Activated T-cell treated with anti-CD3 and anti-CD28 coated beads, Interleukin-2, amount 50 U/mL, for 24 hours (primary cell): ENCODE measurements around the gene LASP1.
"Not testable (repeated sequence)": the region's sequence is repeated elsewhere in the genome, so short reads cannot be mapped to it uniquely, and the experiment has no call there.

Experiments
- DNase-seq: peaks from one replicate; pipeline ENCODE4 v3.0.0-alpha.2; 2020
- H3K27ac Mint-ChIP-seq: 2 replicates; pipeline ENCODE4 v1.8.0; 2020; ENCODE audit warnings: mild to moderate bottlenecking, mixed read lengths
- H3K27me3 Mint-ChIP-seq: 2 replicates; pipeline ENCODE4 v1.8.0; 2020; ENCODE audit warnings: mixed read lengths
- H3K36me3 Mint-ChIP-seq: 2 replicates; pipeline ENCODE4 v1.8.0; 2020; ENCODE audit warnings: low read depth, mixed read lengths
- H3K4me1 Mint-ChIP-seq: 2 replicates; pipeline ENCODE4 v1.8.0; 2020; ENCODE audit warnings: low read depth, mixed read lengths
- H3K4me3 Mint-ChIP-seq: 2 replicates; pipeline ENCODE4 v1.8.0; 2020; ENCODE audit warnings: mild to moderate bottlenecking, moderate library complexity, mixed read lengths
- H3K9me3 Mint-ChIP-seq: 2 replicates; pipeline ENCODE4 v1.8.0; 2020; ENCODE audit warnings: mixed read lengths

LASP1 gene

GRCh38 chr17:38869526-38870258, at the start of gene LASP1:
TSS of gene LASP1 (plus strand) at chr17:38870058. CDS start at chr17:38870190, 132 bp downstream.
- peaks cover 53% of the 10 kb centered on the region for H3K4me1 Mint-ChIP-seq
- H3K36me3 Mint-ChIP-seq: peaks cover 36% of the 10 kb centered on the region
- no peaks in the 10 kb centered on the region for H3K9me3 Mint-ChIP-seq
- peak; percentile 92 for DNase-seq
- H3K27me3 Mint-ChIP-seq: no peaks in the 10 kb centered on the region
- peak within 1 kb of the TSS; percentile 99 for H3K27ac Mint-ChIP-seq
- H3K4me3 Mint-ChIP-seq: peak within 1 kb of the TSS; percentile 91

GRCh38 chr17:38824899-38825761, 44.7 kb upstream of the LASP1 start, which contains the start of gene CWC25:
TSS of gene CWC25 (minus strand) at chr17:38825321. CDS start at chr17:38825183, 138 bp downstream.
- peak; percentile 100 for DNase-seq
- Mint-ChIP-seq H3K4me3 (peak within 1 kb of the TSS; percentile 97), H3K4me1 (peaks cover 29% of the 10 kb centered on the region), H3K27me3 (no peaks in the 10 kb centered on the region), H3K36me3 (peaks cover 37% of the 10 kb centered on the region), H3K9me3 (no peaks in the 10 kb centered on the region), H3K27ac (peak within 1 kb of the TSS; percentile 100)

- Mint-ChIP-seq H3K4me3 (peak overlapping the region; percentile 97), H3K27me3 (no peaks in the 10 kb centered on the region), H3K27ac (peak overlapping the region; percentile 100), H3K9me3 (no peaks in the 10 kb centered on the region), H3K36me3 (peaks cover 30% of the 10 kb centered on the region), H3K4me1 (peaks cover 29% of the 10 kb centered on the region)
- DNase-seq: peak; percentile 41
Observed at GRCh38 chr17:38825762-38826247, 44.1 kb upstream of the LASP1 start.

GRCh38 chr17:38844261-38844757, 25.5 kb upstream of the LASP1 start:
- no peak for DNase-seq
- no peaks in the 10 kb centered on the region for H3K27me3 Mint-ChIP-seq
- H3K4me1 Mint-ChIP-seq: peaks cover 11% of the 10 kb centered on the region
- H3K9me3 Mint-ChIP-seq: no peaks in the 10 kb centered on the region
- no peak overlapping the region for H3K4me3 Mint-ChIP-seq
- H3K27ac Mint-ChIP-seq: peak overlapping the region; percentile 55
- H3K36me3 Mint-ChIP-seq: peaks cover 27% of the 10 kb centered on the region

GRCh38 chr17:38848557-38848891, 21.3 kb upstream of the LASP1 start:
- Mint-ChIP-seq H3K4me3 (no peak overlapping the region), H3K36me3 (peaks cover 68% of the 10 kb centered on the region), H3K27me3 (no peaks in the 10 kb centered on the region), H3K4me1 (peaks cover 31% of the 10 kb centered on the region), H3K9me3 (no peaks in the 10 kb centered on the region), H3K27ac (peak overlapping the region; percentile 71)
- DNase-seq: no peak

GRCh38 chr17:38848939-38849605, 20.8 kb upstream of the LASP1 start:
- Mint-ChIP-seq H3K4me3 (peak overlapping the region; percentile 66), H3K36me3 (peaks cover 73% of the 10 kb centered on the region), H3K27ac (peak overlapping the region; percentile 71), H3K9me3 (no peaks in the 10 kb centered on the region), H3K27me3 (no peaks in the 10 kb centered on the region), H3K4me1 (peaks cover 35% of the 10 kb centered on the region)
- no peak for DNase-seq

- H3K27me3 Mint-ChIP-seq: no peaks in the 10 kb centered on the region
- H3K9me3 Mint-ChIP-seq: no peaks in the 10 kb centered on the region
- H3K4me1 Mint-ChIP-seq: peaks cover 45% of the 10 kb centered on the region
- no peak for DNase-seq
- H3K36me3 Mint-ChIP-seq: peaks cover 73% of the 10 kb centered on the region
- peak overlapping the region; percentile 99 for H3K27ac Mint-ChIP-seq
- H3K4me3 Mint-ChIP-seq: peak overlapping the region; percentile 99
Observed at GRCh38 chr17:38850374-38850773, 19.5 kb upstream of the LASP1 start.

- no peak for DNase-seq
- Mint-ChIP-seq H3K36me3 (peaks cover 70% of the 10 kb centered on the region), H3K27me3 (no peaks in the 10 kb centered on the region), H3K27ac (peak overlapping the region; percentile 99), H3K9me3 (no peaks in the 10 kb centered on the region), H3K4me1 (peaks cover 45% of the 10 kb centered on the region), H3K4me3 (peak overlapping the region; percentile 99)
Observed at GRCh38 chr17:38851434-38851833, 18.4 kb upstream of the LASP1 start.

GRCh38 chr17:38852771-38853291, 17.0 kb upstream of the LASP1 start:
- no peaks in the 10 kb centered on the region for H3K9me3 Mint-ChIP-seq
- H3K36me3 Mint-ChIP-seq: peaks cover 62% of the 10 kb centered on the region
- no peaks in the 10 kb centered on the region for H3K27me3 Mint-ChIP-seq
- DNase-seq: no peak
- peaks cover 45% of the 10 kb centered on the region for H3K4me1 Mint-ChIP-seq
- H3K27ac Mint-ChIP-seq: peak overlapping the region; percentile 99
- peak overlapping the region; percentile 99 for H3K4me3 Mint-ChIP-seq

GRCh38 chr17:38853292-38854219, 16.3 kb upstream of the LASP1 start, which contains the start of gene RPL23:
TSS of gene RPL23 (minus strand) at chr17:38853721. CDS start at chr17:38853710, 11 bp downstream.
- Mint-ChIP-seq H3K4me1 (peaks cover 44% of the 10 kb centered on the region), H3K27me3 (no peaks in the 10 kb centered on the region), H3K36me3 (peaks cover 54% of the 10 kb centered on the region), H3K4me3 (peak within 1 kb of the TSS; percentile 99), H3K27ac (peak within 1 kb of the TSS; percentile 99), H3K9me3 (no peaks in the 10 kb centered on the region)
- peak; percentile 89 for DNase-seq

GRCh38 chr17:38855101-38855714, 14.7 kb upstream of the LASP1 start:
- H3K27me3 Mint-ChIP-seq: not testable (repeated sequence)

GRCh38 chr17:38857271-38857670, 12.6 kb upstream of the LASP1 start:
- H3K4me3 Mint-ChIP-seq: no peak overlapping the region
- no peak for DNase-seq
- H3K4me1 Mint-ChIP-seq: peaks cover 16% of the 10 kb centered on the region
- H3K36me3 Mint-ChIP-seq: peaks cover 18% of the 10 kb centered on the region
- no peaks in the 10 kb centered on the region for H3K27me3 Mint-ChIP-seq
- H3K9me3 Mint-ChIP-seq: no peaks in the 10 kb centered on the region
- no peak overlapping the region for H3K27ac Mint-ChIP-seq

More at GRCh38 chr17:38855101-38855714, 14.7 kb upstream of the LASP1 start:
- Mint-ChIP-seq H3K4me3 (peak overlapping the region; percentile 49), H3K4me1 (peaks cover 30% of the 10 kb centered on the region), H3K27ac (peak overlapping the region; percentile 73), H3K36me3 (peaks cover 39% of the 10 kb centered on the region)
- DNase-seq, H3K9me3 Mint-ChIP-seq: not testable (repeated sequence)

GRCh38 chr17:38861399-38861843, 8.4 kb upstream of the LASP1 start:
- H3K27me3 Mint-ChIP-seq: no peaks in the 10 kb centered on the region
- no peaks in the 10 kb centered on the region for H3K36me3 Mint-ChIP-seq
- no peak for DNase-seq
- H3K9me3 Mint-ChIP-seq: no peaks in the 10 kb centered on the region
- H3K27ac Mint-ChIP-seq: peak overlapping the region; percentile 77
- H3K4me3 Mint-ChIP-seq: no peak overlapping the region
- peaks cover 2% of the 10 kb centered on the region for H3K4me1 Mint-ChIP-seq
